Trophoblast cell (in vitro differentiated cells and primary cell): ENCODE data around the gene HHAT.

Source experiments
- DNase-seq, 2 donors: peaks; one replicate each; pipeline ENCODE4 v3.0.0-alpha.2; 2016
- H2AFZ ChIP-seq: 2 replicates; pipeline ENCODE4 v1.6.1; 2013; ENCODE audit warnings: low read length, moderate library complexity, mild to moderate bottlenecking; ENCODE audit not compliant: insufficient read depth, poor library complexity
- H2AK5ac ChIP-seq: 2 replicates; pipeline ENCODE4 v1.6.1; 2013; ENCODE audit warnings: mild to moderate bottlenecking, low read length
- H2BK120ac ChIP-seq: 2 replicates; pipeline ENCODE4 v1.6.1; 2013; ENCODE audit warnings: low read length, mild to moderate bottlenecking, moderate library complexity; ENCODE audit not compliant: insufficient read depth, poor library complexity
- H2BK12ac ChIP-seq: 2 replicates; pipeline ENCODE4 v1.6.1; 2013; ENCODE audit warnings: mild to moderate bottlenecking, low read length, moderate library complexity
- H2BK5ac ChIP-seq: 2 replicates; pipeline ENCODE4 v1.6.1; 2013; ENCODE audit warnings: low read length, low read depth, moderate library complexity, mild to moderate bottlenecking; ENCODE audit not compliant: poor library complexity
- H3K14ac ChIP-seq: 2 replicates; pipeline ENCODE4 v1.6.1; 2013; ENCODE audit warnings: mild to moderate bottlenecking, low read length
- H3K18ac ChIP-seq: 2 replicates; pipeline ENCODE4 v1.6.1; 2013; ENCODE audit warnings: mild to moderate bottlenecking, low read length
- H3K23ac ChIP-seq: 2 replicates; pipeline ENCODE4 v1.6.1; 2013; ENCODE audit warnings: low read length
- H3K27ac ChIP-seq: 2 replicates; pipeline ENCODE4 v1.5.1; 2013; ENCODE audit warnings: low read depth, mild to moderate bottlenecking, inconsistent platforms, low read length, moderate library complexity
- H3K27me3 ChIP-seq: 2 replicates; pipeline ENCODE4 v1.6.1; 2013; ENCODE audit warnings: inconsistent platforms, mild to moderate bottlenecking, low read length, moderate library complexity; ENCODE audit not compliant: insufficient read depth
- H3K36me3 ChIP-seq, 2 experiments: 1 replicate in 1 of 2; 2 replicates in 1 of 2; pipeline ENCODE4 v1.6.1; 2013; ENCODE audit warnings: low read length in 2 of 2, mild to moderate bottlenecking in 2 of 2, moderate library complexity in 1 of 2; ENCODE audit not compliant: insufficient read depth in 2 of 2, control insufficient read depth in 1 of 2
- H3K4ac ChIP-seq: 2 replicates; pipeline ENCODE4 v1.6.1; 2013; ENCODE audit warnings: low read depth, mild to moderate bottlenecking, low read length, moderate library complexity
- H3K4me1 ChIP-seq, 2 experiments: 1 replicate in 1 of 2; 2 replicates in 1 of 2; pipeline ENCODE4 v1.6.1; 2013; ENCODE audit warnings: low read length in 2 of 2, mild to moderate bottlenecking in 2 of 2, moderate library complexity in 1 of 2; ENCODE audit not compliant: insufficient read depth in 2 of 2, control insufficient read depth in 1 of 2
- H3K4me2 ChIP-seq: 2 replicates; pipeline ENCODE4 v1.6.1; 2013; ENCODE audit warnings: inconsistent platforms, mild to moderate bottlenecking, low read length, moderate library complexity
- H3K4me3 ChIP-seq: 2 replicates; pipeline ENCODE4 v1.5.1; 2013; ENCODE audit warnings: mild to moderate bottlenecking, low read depth, low read length, inconsistent platforms
- H3K79me1 ChIP-seq: one replicate; pipeline ENCODE4 v1.6.1; 2013; ENCODE audit warnings: low read length
- H3K79me2 ChIP-seq: 2 replicates; pipeline ENCODE4 v1.6.1; 2013; ENCODE audit warnings: low read length, mild to moderate bottlenecking; ENCODE audit not compliant: control insufficient read depth, insufficient read depth, poor library complexity
- H3K9ac ChIP-seq: 2 replicates; pipeline ENCODE4 v1.6.1; 2013; ENCODE audit warnings: mild to moderate bottlenecking, low read length
- H3K9me3 ChIP-seq: 2 replicates; pipeline ENCODE4 v1.6.1; 2013; ENCODE audit warnings: low read depth, mild to moderate bottlenecking, control low read depth, inconsistent platforms, low read length; ENCODE audit not compliant: insufficient read depth
- H4K12ac ChIP-seq: 2 replicates; pipeline ENCODE4 v1.6.1; 2013; ENCODE audit warnings: low read depth, mild to moderate bottlenecking, low read length, moderate library complexity
- H4K8ac ChIP-seq: 2 replicates; pipeline ENCODE4 v1.6.1; 2013; ENCODE audit warnings: low read depth, mild to moderate bottlenecking, low read length, moderate library complexity
- H4K91ac ChIP-seq: one replicate; pipeline ENCODE4 v1.6.1; 2013; ENCODE audit warnings: low read depth, mild to moderate bottlenecking, low read length, moderate library complexity
- WGBS: extraction: QIAGEN DNeasy Blood & Tissue Kit; methylation state at CpG from one replicate; pipeline ENCODE4 v1.1.7; 2013; ENCODE audit warnings: missing lambda C conversion rate; ENCODE audit not compliant: insufficient read length, insufficient coverage; ENCODE audit errors: extremely low coverage; 5-methylcytosine and 5-hydroxymethylcytosine counted together

Gene HHAT

GRCh38 chr1:210381934-210382333 is 53.2 kb downstream of the HHAT start:
- H4K8ac ChIP-seq, result no peak overlapping the region
- no peak overlapping the region for H2AFZ ChIP-seq
- no peak overlapping the region for H3K23ac ChIP-seq
- no CpG with 5 or more reads among the region's 4 CpGs for WGBS
- H3K14ac ChIP-seq, result no peak overlapping the region
- H2AK5ac ChIP-seq, result no peak overlapping the region
- no peaks in the 10 kb centered on the region for H3K36me3 ChIP-seq
- H3K4ac ChIP-seq, result no peak overlapping the region
- H3K4me1 ChIP-seq, result no peaks in the 10 kb centered on the region
- H3K27me3 ChIP-seq, result no peaks in the 10 kb centered on the region
- H3K9ac ChIP-seq, result no peak overlapping the region
- no peak overlapping the region for H4K91ac ChIP-seq
- no peak for DNase-seq
- H3K79me2 ChIP-seq, result no peaks in the 10 kb centered on the region
- no peak overlapping the region for H2BK120ac ChIP-seq
- H4K12ac ChIP-seq, result no peak overlapping the region
- H2BK12ac ChIP-seq, result no peak overlapping the region
- H3K18ac ChIP-seq, result no peak overlapping the region
- H3K9me3 ChIP-seq, result no peaks in the 10 kb centered on the region
- no peak overlapping the region for H3K4me2 ChIP-seq
- H2BK5ac ChIP-seq, result no peak overlapping the region
- no peak overlapping the region for H3K27ac ChIP-seq
- no peaks in the 10 kb centered on the region for H3K79me1 ChIP-seq
- H3K4me3 ChIP-seq, result no peak overlapping the region

DNA sequence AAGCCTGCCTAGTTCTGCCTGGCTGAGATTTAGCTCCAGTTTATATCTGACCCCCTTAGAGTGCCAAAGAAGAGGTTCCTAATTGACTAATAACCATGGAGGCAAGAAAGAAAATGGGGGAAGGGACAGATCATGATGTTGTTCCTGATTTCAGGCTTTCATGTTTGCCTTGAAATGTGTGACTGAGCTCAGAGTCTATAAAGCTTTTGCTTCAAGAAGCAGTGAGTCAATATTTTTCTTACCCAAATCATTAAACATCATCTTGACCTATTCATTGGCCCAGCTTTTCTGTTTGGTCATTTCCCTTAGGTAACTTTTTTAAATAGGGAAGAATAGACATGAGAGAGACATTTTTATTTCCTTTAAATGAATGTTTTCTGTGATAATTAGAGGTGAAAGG is 55.9 kb downstream of the HHAT start:
- no peaks in the 10 kb centered on the region for H3K27me3 ChIP-seq
- H2BK5ac ChIP-seq, result no peak overlapping the region
- H3K27ac ChIP-seq, result no peak overlapping the region
- DNase-seq, result no peak
- H2BK120ac ChIP-seq, result no peak overlapping the region
- H3K36me3 ChIP-seq, result no peaks in the 10 kb centered on the region
- no peak overlapping the region for H3K23ac ChIP-seq
- H3K9ac ChIP-seq, result no peak overlapping the region
- no peaks in the 10 kb centered on the region for H3K79me2 ChIP-seq
- H3K18ac ChIP-seq, result no peak overlapping the region
- H3K79me1 ChIP-seq, result no peaks in the 10 kb centered on the region
- H2AK5ac ChIP-seq, result no peak overlapping the region
- H2BK12ac ChIP-seq, result no peak overlapping the region
- H3K4me3 ChIP-seq, result no peak overlapping the region
- H4K91ac ChIP-seq, result no peak overlapping the region
- no peak overlapping the region for H3K4ac ChIP-seq
- no peak overlapping the region for H3K4me2 ChIP-seq
- H4K8ac ChIP-seq, result no peak overlapping the region
- H2AFZ ChIP-seq, result no peak overlapping the region
- no peak overlapping the region for H4K12ac ChIP-seq
- H3K14ac ChIP-seq, result no peak overlapping the region
- no peaks in the 10 kb centered on the region for H3K4me1 ChIP-seq
- H3K9me3 ChIP-seq, result no peaks in the 10 kb centered on the region

- Histone ChIP-seq H3K79me1 (no peaks in the 10 kb centered on the region), H3K4ac (no peak overlapping the region), H2BK12ac (no peak overlapping the region), H3K18ac (no peak overlapping the region), H2AFZ (no peak overlapping the region), H3K36me3 (no peaks in the 10 kb centered on the region), H3K27me3 (no peaks in the 10 kb centered on the region), H4K91ac (no peak overlapping the region), H3K4me2 (no peak overlapping the region), H3K14ac (no peak overlapping the region), H3K23ac (no peak overlapping the region), H3K4me3 (no peak overlapping the region), H3K9ac (no peak overlapping the region), H2BK5ac (no peak overlapping the region), H3K79me2 (no peaks in the 10 kb centered on the region), H4K12ac (no peak overlapping the region), H4K8ac (no peak overlapping the region), H3K27ac (no peak overlapping the region), H3K9me3 (no peaks in the 10 kb centered on the region), H3K4me1 (no peaks in the 10 kb centered on the region), H2BK120ac (no peak overlapping the region), H2AK5ac (no peak overlapping the region)
- DNase-seq, result no peak
Observed at GRCh38 chr1:210385228-210385627, 56.5 kb downstream of the HHAT start.

- Histone ChIP-seq H4K8ac (no peak overlapping the region), H3K18ac (no peak overlapping the region), H3K9me3 (no peaks in the 10 kb centered on the region), H3K27ac (no peak overlapping the region), H2AK5ac (no peak overlapping the region), H3K4ac (no peak overlapping the region), H3K79me1 (no peaks in the 10 kb centered on the region), H3K27me3 (no peaks in the 10 kb centered on the region), H2AFZ (no peak overlapping the region), H2BK12ac (no peak overlapping the region), H2BK5ac (no peak overlapping the region), H3K23ac (no peak overlapping the region), H3K4me2 (no peak overlapping the region), H4K12ac (no peak overlapping the region), H2BK120ac (no peak overlapping the region), H3K79me2 (no peaks in the 10 kb centered on the region), H3K4me3 (no peak overlapping the region), H3K14ac (no peak overlapping the region), H4K91ac (no peak overlapping the region), H3K4me1 (peaks cover 2 to 8% of the 10 kb centered on the region in 2 experiments), H3K36me3 (no peaks in the 10 kb centered on the region), H3K9ac (no peak overlapping the region)
- whole genome bisulfite sequencing, result no CpG with 5 or more reads among the region's 6 CpGs
- DNase-seq, result no peak
Observed at GRCh38 chr1:210394281-210394821, 65.6 kb downstream of the HHAT start.
